Breast epithelium (tissue), 4 donors: ENCODE results near the gene YY1. TPM values are rescaled to one million over a fixed set of nuclear protein-coding genes. Genes with fewer than 3 reads are reported as not detected.

ENCODE experiments used
- DNase-seq, 2 donors: peaks; one replicate each; pipeline ENCODE4 v3.0.0-alpha.2; 2019; ENCODE audit warnings: low spot score in 2 of 2
- H3K27ac ChIP-seq, 2 donors: fragments of 200-600 bp; sonication (generic) in 1 of 2; one replicate each; pipeline ENCODE4 v1.5.1; 2016 to 2019; ENCODE audit warnings: mild to moderate bottlenecking in 1 of 2
- H3K27me3 ChIP-seq, 2 donors: fragments of 200-600 bp; sonication (generic) in 1 of 2; one replicate each; pipeline versions ENCODE4 v1.5.1 to v1.6.0; 2017 to 2019; ENCODE audit warnings: control low read depth in 1 of 2, mild to moderate bottlenecking in 1 of 2
- H3K36me3 ChIP-seq: fragments of 200-600 bp; one replicate; pipeline ENCODE4 v1.5.1; 2019
- H3K4me1 ChIP-seq, 2 donors: fragments of 200-600 bp; sonication (generic); one replicate each; pipeline ENCODE4 v1.5.1; 2016 to 2019; ENCODE audit warnings: control low read depth in 1 of 2
- H3K4me3 ChIP-seq, 3 donors: fragments of 200-600 bp; sonication (generic); 1 replicate in 2 of 3; 2 replicates in 1 of 3; pipeline ENCODE4 v1.5.1; 2016 to 2019; ENCODE audit warnings: mild to moderate bottlenecking in 3 of 3, moderate library complexity in 2 of 3
- H3K9me3 ChIP-seq, 2 donors: fragments of 200-600 bp; sonication (generic) in 1 of 2; one replicate each; pipeline ENCODE4 v1.5.1; 2016 to 2019; ENCODE audit warnings: control low read depth in 1 of 2
- POLR2A ChIP-seq: fragments of 450-650 bp; IDR thresholded peaks from one replicate; pipeline ENCODE4 v1.6.1; 2016; ENCODE audit warnings: antibody characterized with exemption, mild to moderate bottlenecking, moderate library complexity
- POLR2AphosphoS5 ChIP-seq, 3 donors: sonication (generic); formaldehyde crosslinking; IDR thresholded peaks; one replicate each; pipeline ENCODE4 v1.6.1; 2017; ENCODE audit warnings: antibody characterized with exemption in 3 of 3
- intact Hi-C: fragments of 100-400 bp; cut with DNase I; formaldehyde crosslinking; loops from one replicate; pipeline ENCODE4 v1.15.1; 2023; ENCODE audit warnings: low total_unique reads
- total RNA-seq, 3 donors: library from RNA; depleted of rRNA; stranded (reverse); fragments of >200 nt; gene quantifications; one replicate each; pipeline ENCODE4 v1.1.0, GENCODE V29; 2016
- TF ChIP-seq, protein P1 (sequence below), 3 donors: fragments of 450-650 bp; IDR thresholded peaks; one replicate each; pipeline ENCODE4 v1.5.1; 2016 to 2017; ENCODE audit warnings: antibody characterized with exemption in 3 of 3, mild to moderate bottlenecking in 3 of 3, moderate library complexity in 3 of 3

The YY1 gene
- total RNA-seq, 3 donors from 2014 or later, result 46.2 to 61.2 (median 50.6) TPM

DNA sequence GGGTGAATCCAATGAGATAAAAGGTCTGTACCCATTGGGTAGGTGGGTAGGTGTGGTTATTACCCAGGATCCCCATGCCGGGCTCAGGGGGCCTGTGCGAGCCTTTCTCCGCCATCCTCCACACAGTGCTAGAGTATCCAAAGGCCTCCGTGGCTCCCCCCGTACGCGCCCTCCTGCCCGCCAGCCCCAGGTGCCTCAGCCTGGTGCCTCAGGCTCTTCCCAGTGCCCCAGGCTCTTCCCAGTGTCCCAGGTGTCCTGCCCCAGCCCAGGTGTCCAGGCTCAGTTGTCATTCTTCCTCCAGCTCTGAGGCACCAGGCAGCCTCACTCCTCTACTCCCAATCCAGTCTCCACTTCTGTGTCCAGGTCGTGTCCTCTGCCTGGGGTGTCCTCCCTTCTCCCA, 27.6 kb upstream of the YY1 start:
- Histone ChIP-seq H3K4me3 (no peak overlapping the region), H3K27ac (no peak overlapping the region), H3K9me3 (no peaks in the 10 kb centered on the region), H3K4me1 (no peaks in the 10 kb centered on the region), H3K36me3 (no peaks in the 10 kb centered on the region), H3K27me3 (no peaks in the 10 kb centered on the region)
- TF ChIP-seq POLR2A, result no peak
- DNase-seq, result no peak
- intact Hi-C loops, result no loop called here

DNA sequence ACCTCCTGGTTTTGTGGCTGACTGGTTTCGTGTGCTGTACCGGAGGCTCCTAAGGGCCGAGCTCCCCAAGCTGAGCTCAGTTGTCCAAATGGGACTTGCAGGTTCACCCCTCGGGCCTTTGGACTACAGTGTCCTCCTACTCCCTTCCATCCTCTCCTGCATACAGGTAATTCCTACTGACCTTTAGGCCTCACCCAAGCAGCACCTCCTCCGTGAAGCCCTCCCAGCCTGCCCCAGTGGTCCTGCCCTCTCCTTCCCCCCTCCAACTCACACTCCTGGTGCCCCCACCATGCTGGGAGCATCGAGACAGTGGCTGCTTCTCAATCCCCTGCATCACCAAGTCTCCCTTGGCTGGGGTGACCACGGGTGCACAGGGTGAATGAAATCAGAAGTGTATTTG, 27.1 kb upstream of the YY1 start:
- H3K36me3 ChIP-seq, result no peaks in the 10 kb centered on the region
- H3K27me3 ChIP-seq, result no peaks in the 10 kb centered on the region
- no peak overlapping the region for H3K27ac ChIP-seq
- H3K4me3 ChIP-seq, result no peak overlapping the region
- no peak for DNase-seq
- TF ChIP-seq, protein P1, sequence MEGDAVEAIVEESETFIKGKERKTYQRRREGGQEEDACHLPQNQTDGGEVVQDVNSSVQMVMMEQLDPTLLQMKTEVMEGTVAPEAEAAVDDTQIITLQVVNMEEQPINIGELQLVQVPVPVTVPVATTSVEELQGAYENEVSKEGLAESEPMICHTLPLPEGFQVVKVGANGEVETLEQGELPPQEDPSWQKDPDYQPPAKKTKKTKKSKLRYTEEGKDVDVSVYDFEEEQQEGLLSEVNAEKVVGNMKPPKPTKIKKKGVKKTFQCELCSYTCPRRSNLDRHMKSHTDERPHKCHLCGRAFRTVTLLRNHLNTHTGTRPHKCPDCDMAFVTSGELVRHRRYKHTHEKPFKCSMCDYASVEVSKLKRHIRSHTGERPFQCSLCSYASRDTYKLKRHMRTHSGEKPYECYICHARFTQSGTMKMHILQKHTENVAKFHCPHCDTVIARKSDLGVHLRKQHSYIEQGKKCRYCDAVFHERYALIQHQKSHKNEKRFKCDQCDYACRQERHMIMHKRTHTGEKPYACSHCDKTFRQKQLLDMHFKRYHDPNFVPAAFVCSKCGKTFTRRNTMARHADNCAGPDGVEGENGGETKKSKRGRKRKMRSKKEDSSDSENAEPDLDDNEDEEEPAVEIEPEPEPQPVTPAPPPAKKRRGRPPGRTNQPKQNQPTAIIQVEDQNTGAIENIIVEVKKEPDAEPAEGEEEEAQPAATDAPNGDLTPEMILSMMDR (IDR thresholded peaks at IDR 0.05), result no peak
- TF ChIP-seq POLR2A, result no peak
- TF ChIP-seq POLR2AphosphoS5 (IDR thresholded peaks at IDR 0.05), result no peak
- no peaks in the 10 kb centered on the region for H3K9me3 ChIP-seq
- intact Hi-C loops, result no loop called here
- no peaks in the 10 kb centered on the region for H3K4me1 ChIP-seq

DNA sequence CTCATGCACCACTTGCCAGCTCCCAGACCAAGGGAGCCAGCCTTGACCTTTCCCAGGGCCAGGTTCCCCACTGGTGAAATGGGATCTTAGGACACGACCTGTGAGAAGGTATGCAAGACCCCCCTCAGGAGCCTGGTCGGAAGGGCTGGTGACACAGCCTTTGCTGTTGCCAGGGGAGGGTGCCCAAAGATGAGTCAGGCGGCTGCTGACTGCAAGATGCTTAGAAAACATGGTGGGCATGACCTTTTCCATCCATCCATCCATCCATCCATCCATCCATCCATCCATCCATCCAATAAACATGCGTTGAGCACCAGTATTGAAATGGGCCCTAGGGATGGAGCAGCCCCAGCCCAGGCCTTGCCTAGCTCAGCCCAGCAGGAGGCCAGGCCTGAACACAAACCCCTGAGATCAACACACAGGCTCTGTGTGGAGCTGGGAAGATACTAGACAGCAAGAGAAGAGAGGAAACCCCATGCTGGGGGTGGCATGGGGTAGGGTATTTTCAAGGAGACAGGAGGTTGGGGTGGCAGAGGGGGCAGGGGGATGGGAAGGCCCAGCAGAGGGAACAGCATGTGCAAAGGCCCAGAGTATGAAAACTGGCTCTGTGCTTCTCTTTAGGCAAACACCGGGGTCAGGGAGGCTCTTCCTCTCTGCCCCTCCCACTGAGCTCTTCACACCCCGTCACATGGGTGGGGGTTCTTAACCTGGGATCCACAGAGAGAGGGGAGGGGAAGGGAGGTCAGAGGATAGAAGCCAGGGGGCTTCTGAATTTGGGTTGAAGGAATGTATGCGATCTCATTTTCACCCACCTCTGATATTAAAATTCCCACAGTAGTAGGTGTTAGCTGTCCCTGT, 26.2 kb upstream of the YY1 start:
- H3K27ac ChIP-seq, result no peak overlapping the region
- no peaks in the 10 kb centered on the region for H3K36me3 ChIP-seq
- H3K27me3 ChIP-seq, result no peaks in the 10 kb centered on the region

DNA sequence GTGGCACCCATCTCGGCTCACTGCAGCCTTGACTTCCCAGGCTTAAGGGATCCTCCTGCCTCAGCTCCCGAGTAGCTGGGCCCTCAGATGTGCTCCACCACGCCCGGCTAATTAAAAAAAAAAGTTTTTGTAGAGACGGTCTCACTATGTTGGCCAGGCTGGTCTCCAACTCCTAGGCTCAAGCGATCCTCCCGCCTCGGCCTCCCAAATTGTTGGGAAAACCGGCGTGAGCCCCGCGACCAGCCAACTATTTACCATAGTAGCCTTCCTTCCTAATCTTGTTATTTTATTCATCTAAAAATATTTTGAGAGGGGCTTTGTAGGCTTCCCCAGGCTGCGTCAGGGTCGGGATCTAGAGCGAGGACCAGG, 25.4 kb upstream of the YY1 start:
- TF ChIP-seq POLR2AphosphoS5 (IDR thresholded peaks at IDR 0.05), result no peak
- intact Hi-C loops, result no loop called here
- H3K27me3 ChIP-seq, result no peaks in the 10 kb centered on the region

More for the DNA sequence above, 26.2 kb upstream of the YY1 start:
- intact Hi-C loops, result no loop called here
- no peaks in the 10 kb centered on the region for H3K9me3 ChIP-seq
- TF ChIP-seq POLR2AphosphoS5 (IDR thresholded peaks at IDR 0.05), result no peak
- TF ChIP-seq POLR2A, result no peak
- TF ChIP-seq, protein P1 (IDR thresholded peaks at IDR 0.05), result no peak
- DNase-seq, result no peak
- H3K4me3 ChIP-seq, result no peak overlapping the region
- H3K4me1 ChIP-seq, result no peaks in the 10 kb centered on the region

DNA sequence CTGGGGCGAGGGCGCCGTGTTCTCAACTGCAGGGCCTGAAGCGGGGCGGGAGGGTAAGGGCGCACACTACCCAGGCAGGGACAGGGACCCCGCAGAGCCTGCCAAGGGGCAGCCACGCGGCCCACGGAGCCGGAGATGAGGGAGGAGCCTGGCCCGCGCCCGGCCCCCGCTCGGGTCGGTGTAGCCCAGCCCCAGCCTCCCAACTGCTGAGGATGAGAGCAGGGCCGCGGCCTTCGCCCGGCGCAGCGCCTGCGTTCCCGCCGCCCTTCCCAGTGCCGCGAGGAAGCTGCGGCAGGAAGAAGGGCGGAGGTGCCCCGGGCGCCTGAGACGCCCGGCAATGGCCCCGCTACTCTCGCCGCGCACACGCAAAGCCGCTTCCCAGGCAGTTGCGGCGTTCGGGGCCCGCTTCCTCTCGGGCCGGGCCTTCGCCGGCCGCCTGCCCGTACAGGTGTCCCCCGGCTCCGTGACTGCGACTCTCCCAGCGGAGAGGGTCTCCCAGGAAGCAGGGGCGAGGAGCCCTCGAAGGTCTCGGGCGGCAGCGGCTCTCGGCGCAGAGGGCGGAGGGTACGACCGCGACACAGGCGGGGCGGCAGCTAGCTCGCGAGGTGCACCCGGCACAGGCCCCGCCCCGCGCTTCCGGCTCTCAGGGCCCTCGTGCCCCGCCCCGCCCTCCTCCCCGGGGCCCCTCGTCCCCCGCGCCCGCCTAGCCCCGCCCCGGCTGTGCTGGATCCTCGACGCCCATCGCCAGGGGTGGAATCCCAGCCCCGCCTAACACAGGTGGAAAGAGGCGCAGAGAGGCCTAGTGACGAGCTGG, 24.8 kb upstream of the YY1 start:
- Histone ChIP-seq H3K4me1 (no peaks in the 10 kb centered on the region), H3K27me3 (no peaks in the 10 kb centered on the region), H3K9me3 (no peaks in the 10 kb centered on the region), H3K4me3 (peak overlapping the region; percentile 75 to 96 (median 90)), H3K36me3 (no peaks in the 10 kb centered on the region), H3K27ac (peak overlapping the region; percentile 97 to 99)
- peak; percentile 90 to 94 for DNase-seq
- TF ChIP-seq, protein P1 (IDR thresholded peaks at IDR 0.05), result no peak
- peak; percentile 65 to 87 (median 77) for TF ChIP-seq POLR2AphosphoS5 (IDR thresholded peaks at IDR 0.05)
- TF ChIP-seq POLR2A, result peak; percentile 61
- intact Hi-C loops, result no loop called here

More for the DNA sequence above, 25.4 kb upstream of the YY1 start:
- Histone ChIP-seq H3K27ac (peak overlapping the region; percentile 97 to 99), H3K4me1 (no peaks in the 10 kb centered on the region), H3K9me3 (no peaks in the 10 kb centered on the region), H3K36me3 (no peaks in the 10 kb centered on the region), H3K4me3 (peak overlapping the region; percentile 75 to 96 (median 90))
- DNase-seq, result no peak

DNA sequence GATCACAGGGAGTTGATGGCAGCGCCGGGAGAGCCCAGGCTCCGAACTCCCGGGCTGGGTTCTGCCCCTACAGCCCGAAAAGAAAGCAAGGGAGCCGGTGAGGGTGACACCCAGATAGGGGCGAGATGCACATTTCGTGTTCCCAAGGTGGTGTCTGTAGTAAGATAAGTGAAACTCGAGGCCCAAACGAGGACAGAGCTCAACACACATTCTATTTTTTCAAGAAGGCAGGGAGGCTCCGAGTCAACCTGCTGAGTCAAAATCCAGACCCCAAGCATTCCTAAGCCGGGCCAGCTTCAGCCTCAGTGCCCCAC, 24.2 kb upstream of the YY1 start:
- no peaks in the 10 kb centered on the region for H3K27me3 ChIP-seq
- TF ChIP-seq POLR2AphosphoS5 (IDR thresholded peaks at IDR 0.05), result no peak
- no peak for TF ChIP-seq POLR2A
- TF ChIP-seq, protein P1 (IDR thresholded peaks at IDR 0.05), result no peak
- H3K4me1 ChIP-seq, result no peaks in the 10 kb centered on the region
- H3K27ac ChIP-seq, result peak overlapping the region; percentile 97 to 99
- DNase-seq, result no peak
- peak overlapping the region; percentile 75 to 96 (median 90) for H3K4me3 ChIP-seq
- H3K9me3 ChIP-seq, result no peaks in the 10 kb centered on the region
- no peaks in the 10 kb centered on the region for H3K36me3 ChIP-seq
- intact Hi-C loops, result no loop called here
